ENCODE data around the gene AFDN.

AFDN gene

GRCh38 chr6:167928111-167928510 lies 101.4 kb downstream of the AFDN start:
- H3K36me3 ChIP-seq (ENCODE audit: low read length) = no peaks in the 10 kb centered on the region
- TF ChIP-seq EZH2phosphoT487 (conservative IDR thresholded peaks at IDR 0.05; ENCODE audit: low read length) = no peak
- TF ChIP-seq, protein P1, sequence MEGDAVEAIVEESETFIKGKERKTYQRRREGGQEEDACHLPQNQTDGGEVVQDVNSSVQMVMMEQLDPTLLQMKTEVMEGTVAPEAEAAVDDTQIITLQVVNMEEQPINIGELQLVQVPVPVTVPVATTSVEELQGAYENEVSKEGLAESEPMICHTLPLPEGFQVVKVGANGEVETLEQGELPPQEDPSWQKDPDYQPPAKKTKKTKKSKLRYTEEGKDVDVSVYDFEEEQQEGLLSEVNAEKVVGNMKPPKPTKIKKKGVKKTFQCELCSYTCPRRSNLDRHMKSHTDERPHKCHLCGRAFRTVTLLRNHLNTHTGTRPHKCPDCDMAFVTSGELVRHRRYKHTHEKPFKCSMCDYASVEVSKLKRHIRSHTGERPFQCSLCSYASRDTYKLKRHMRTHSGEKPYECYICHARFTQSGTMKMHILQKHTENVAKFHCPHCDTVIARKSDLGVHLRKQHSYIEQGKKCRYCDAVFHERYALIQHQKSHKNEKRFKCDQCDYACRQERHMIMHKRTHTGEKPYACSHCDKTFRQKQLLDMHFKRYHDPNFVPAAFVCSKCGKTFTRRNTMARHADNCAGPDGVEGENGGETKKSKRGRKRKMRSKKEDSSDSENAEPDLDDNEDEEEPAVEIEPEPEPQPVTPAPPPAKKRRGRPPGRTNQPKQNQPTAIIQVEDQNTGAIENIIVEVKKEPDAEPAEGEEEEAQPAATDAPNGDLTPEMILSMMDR (IDR thresholded peaks at IDR 0.05; ENCODE audit: insufficient read depth, low read length, poor library complexity, severe bottlenecking) = no peak

DNA sequence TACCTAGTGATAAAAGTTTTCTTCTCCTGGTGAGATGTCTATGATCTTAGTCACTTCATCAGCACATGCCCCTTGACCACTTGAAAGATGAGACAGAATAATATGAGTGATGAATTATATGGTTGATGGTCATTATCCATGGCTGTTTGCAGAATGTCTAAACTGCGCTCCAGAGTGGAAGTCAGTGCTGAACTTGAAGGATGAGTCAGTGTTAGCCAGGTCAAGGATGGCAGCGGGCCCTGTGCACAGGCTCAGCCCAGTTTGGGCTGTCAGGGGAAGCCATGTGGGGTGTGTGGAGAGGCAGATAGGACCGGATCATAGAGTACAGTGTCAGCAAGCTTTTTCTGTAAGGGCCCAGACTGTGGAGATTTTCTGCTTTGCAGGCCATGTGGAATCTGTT lies 103.6 kb downstream of the AFDN start:
- no peaks in the 10 kb centered on the region for H3K79me2 ChIP-seq (ENCODE audit: insufficient read depth, low read length)
- H2AFZ ChIP-seq (ENCODE audit: low read depth, low read length, severe bottlenecking) = no peak overlapping the region
- H3K36me3 ChIP-seq (ENCODE audit: low read length) = no peaks in the 10 kb centered on the region
- no peaks in the 10 kb centered on the region for H3K27me3 ChIP-seq (ENCODE audit: low read length)
- H4K20me1 ChIP-seq (ENCODE audit: low read depth, low read length) = no peaks in the 10 kb centered on the region
- no peaks in the 10 kb centered on the region for H3K9me3 ChIP-seq (ENCODE audit: insufficient read depth, low read length)
- H3K4me2 ChIP-seq (ENCODE audit: low read depth, low read length, poor library complexity, severe bottlenecking) = no peak overlapping the region
- TF ChIP-seq, protein P1 (IDR thresholded peaks at IDR 0.05; ENCODE audit: insufficient read depth, low read length, poor library complexity, severe bottlenecking) = no peak
- TF ChIP-seq EZH2phosphoT487 (conservative IDR thresholded peaks at IDR 0.05; ENCODE audit: low read length) = no peak
- no peak overlapping the region for H3K4me3 ChIP-seq (ENCODE audit: insufficient read depth, low read length, poor library complexity, severe bottlenecking)
- no peaks in the 10 kb centered on the region for H3K9me2 ChIP-seq (replicated peaks; ENCODE audit: insufficient read depth, low read length)
- H3K9ac ChIP-seq (ENCODE audit: low read length) = no peak overlapping the region
- no peak overlapping the region for H3K27ac ChIP-seq (ENCODE audit: low read depth, low read length)
- H3F3A ChIP-seq (ENCODE audit: insufficient read depth) = no peaks in the 10 kb centered on the region

More at GRCh38 chr6:167928111-167928510, 101.4 kb downstream of the AFDN start:
- Histone ChIP-seq H3F3A (ENCODE audit: insufficient read depth) (no peaks in the 10 kb centered on the region), H3K9me2 (replicated peaks; ENCODE audit: insufficient read depth, low read length) (no peaks in the 10 kb centered on the region), H3K4me2 (ENCODE audit: low read depth, low read length, poor library complexity, severe bottlenecking) (no peak overlapping the region), H3K9ac (ENCODE audit: low read length) (no peak overlapping the region), H3K4me3 (ENCODE audit: insufficient read depth, low read length, poor library complexity, severe bottlenecking) (no peak overlapping the region), H3K79me2 (ENCODE audit: insufficient read depth, low read length) (no peaks in the 10 kb centered on the region), H4K20me1 (ENCODE audit: low read depth, low read length) (no peaks in the 10 kb centered on the region), H2AFZ (ENCODE audit: low read depth, low read length, severe bottlenecking) (no peak overlapping the region), H3K27ac (ENCODE audit: low read depth, low read length) (no peak overlapping the region), H3K9me3 (ENCODE audit: insufficient read depth, low read length) (no peaks in the 10 kb centered on the region), H3K27me3 (ENCODE audit: low read length) (no peaks in the 10 kb centered on the region)

DNA sequence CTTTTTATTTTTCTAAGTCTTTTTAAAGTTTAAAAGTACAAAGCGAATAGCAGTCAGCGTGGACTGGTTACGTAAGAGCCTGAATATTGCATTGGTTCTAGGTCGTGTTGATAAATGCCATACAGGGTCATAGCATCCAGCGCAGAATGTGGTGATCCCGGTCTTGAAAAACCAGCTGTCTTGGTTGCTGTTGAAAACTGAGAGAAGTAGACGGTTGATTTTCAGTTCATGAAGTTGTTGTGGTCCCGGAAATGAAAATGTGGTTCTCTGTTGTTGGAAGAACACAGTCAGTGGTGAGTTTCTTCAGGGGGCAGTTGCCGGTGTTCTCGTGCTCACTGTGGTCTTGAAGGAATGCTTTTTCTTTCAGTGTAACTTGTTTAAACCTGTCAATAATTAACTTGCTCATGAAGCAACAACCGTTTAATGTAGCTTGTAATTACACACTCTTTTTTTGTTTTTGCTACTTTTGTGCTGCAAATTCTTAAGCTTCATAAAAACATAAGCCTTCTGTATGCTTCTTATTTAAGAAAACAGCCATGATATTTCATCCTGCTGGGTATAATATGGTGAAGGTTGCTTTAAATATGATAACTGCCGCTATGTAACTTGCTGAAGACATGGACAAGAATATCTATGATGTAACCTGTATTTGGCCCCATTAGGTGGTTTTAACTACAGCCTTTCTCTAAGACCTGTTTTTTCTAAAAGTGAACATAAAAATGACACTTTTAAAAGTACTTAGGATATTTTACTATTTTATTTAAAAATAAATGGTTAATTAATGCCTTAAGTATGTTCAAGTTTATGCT lies 106.0 kb downstream of the AFDN start:
- no peak overlapping the region for H3K27ac ChIP-seq (ENCODE audit: low read depth, low read length)
- H4K20me1 ChIP-seq (ENCODE audit: low read depth, low read length) = no peaks in the 10 kb centered on the region
- no peak for TF ChIP-seq EZH2phosphoT487 (conservative IDR thresholded peaks at IDR 0.05; ENCODE audit: low read length)
- TF ChIP-seq, protein P1 (IDR thresholded peaks at IDR 0.05; ENCODE audit: insufficient read depth, low read length, poor library complexity, severe bottlenecking) = no peak
- no peak overlapping the region for H3K4me3 ChIP-seq (ENCODE audit: insufficient read depth, low read length, poor library complexity, severe bottlenecking)
- no peak overlapping the region for H3K4me2 ChIP-seq (ENCODE audit: low read depth, low read length, poor library complexity, severe bottlenecking)
- no peaks in the 10 kb centered on the region for H3K36me3 ChIP-seq (ENCODE audit: low read length)
- no peaks in the 10 kb centered on the region for H3K9me3 ChIP-seq (ENCODE audit: insufficient read depth, low read length)
- H3K79me2 ChIP-seq (ENCODE audit: insufficient read depth, low read length) = no peaks in the 10 kb centered on the region
- no peaks in the 10 kb centered on the region for H3F3A ChIP-seq (ENCODE audit: insufficient read depth)
- H3K9me2 ChIP-seq (replicated peaks; ENCODE audit: insufficient read depth, low read length) = no peaks in the 10 kb centered on the region
- H2AFZ ChIP-seq (ENCODE audit: low read depth, low read length, severe bottlenecking) = no peak overlapping the region
- H3K9ac ChIP-seq (ENCODE audit: low read length) = no peak overlapping the region
- no peaks in the 10 kb centered on the region for H3K27me3 ChIP-seq (ENCODE audit: low read length)

Data from SU-DHL-6 (cell line).